SU-DHL-6 (cell line): ENCODE measurements around the gene NCKAP5.

Experiments
- H2AFZ ChIP-seq: fragments of 200-600 bp; sonication (generic); 2 replicates; pipeline ENCODE4 v1.6.1; 2014; ENCODE audit warnings: low read depth, mild to moderate bottlenecking, moderate library complexity, mixed read lengths, antibody characterized with exemption, low read length; ENCODE audit not compliant: severe bottlenecking
- H3F3A ChIP-seq: fragments of 200-600 bp; shearing (Covaris generic); 2 replicates; pipeline ENCODE4 v1.6.0; 2016; ENCODE audit warnings: antibody characterized with exemption, mild to moderate bottlenecking; ENCODE audit not compliant: insufficient read depth
- H3K27ac ChIP-seq: fragments of 200-600 bp; sonication (generic); 2 replicates; pipeline ENCODE4 v1.5.1; 2016; ENCODE audit warnings: low read depth, mild to moderate bottlenecking, low read length, moderate library complexity, mixed read lengths
- H3K27me3 ChIP-seq: fragments of 200-600 bp; sonication (generic), shearing (Covaris generic); 2 replicates; pipeline ENCODE4 v1.6.0; 2014; ENCODE audit warnings: mild to moderate bottlenecking, low read length
- H3K36me3 ChIP-seq: fragments of 200-600 bp; sonication (generic); 2 replicates; pipeline ENCODE4 v1.6.1; 2014; ENCODE audit warnings: mild to moderate bottlenecking, low read length, mixed read lengths
- H3K4me2 ChIP-seq: fragments of 300-600, 200-600 bp; shearing (Covaris generic), sonication (generic); 2 replicates; pipeline ENCODE4 v1.6.0; 2014; ENCODE audit warnings: low read length, low read depth, mild to moderate bottlenecking; ENCODE audit not compliant: poor library complexity, severe bottlenecking
- H3K4me3 ChIP-seq: fragments of 200-600 bp; sonication (generic); 2 replicates; pipeline ENCODE4 v1.5.1; 2014; ENCODE audit warnings: antibody characterized with exemption, low read length, mild to moderate bottlenecking, mixed read lengths; ENCODE audit not compliant: insufficient read depth, poor library complexity, severe bottlenecking
- H3K79me2 ChIP-seq: fragments of 200-600 bp; sonication (generic); 2 replicates; pipeline ENCODE4 v1.6.1; 2014; ENCODE audit warnings: mild to moderate bottlenecking, low read length, moderate library complexity; ENCODE audit not compliant: insufficient read depth
- H3K9ac ChIP-seq: fragments of 200-600 bp; sonication (generic); 2 replicates; pipeline ENCODE4 v1.7.0; 2014; ENCODE audit warnings: mild to moderate bottlenecking, low read length
- H3K9me2 ChIP-seq: fragments of 200-600 bp; sonication (generic); replicated peaks from 2 replicates; pipeline ENCODE4 v1.6.1; 2014; ENCODE audit warnings: low read length; ENCODE audit not compliant: insufficient read depth
- H3K9me3 ChIP-seq: fragments of 200-600 bp; sonication (generic); 2 replicates; pipeline ENCODE4 v1.6.1; 2014; ENCODE audit warnings: low read length, mixed read lengths; ENCODE audit not compliant: insufficient read depth
- H4K20me1 ChIP-seq: fragments of 200-600 bp; sonication (generic); 2 replicates; pipeline ENCODE4 v1.6.1; 2014; ENCODE audit warnings: low read depth, mild to moderate bottlenecking, antibody characterized with exemption, low read length, moderate library complexity, mixed read lengths
- CTCF ChIP-seq: fragments of 200-600 bp; sonication (generic); IDR thresholded peaks from one replicate; pipeline ENCODE4 v1.5.1; 2017; ENCODE audit warnings: antibody characterized with exemption, mild to moderate bottlenecking, low read length, moderate library complexity; ENCODE audit not compliant: insufficient read depth, poor library complexity, severe bottlenecking
- EZH2phosphoT487 ChIP-seq: fragments of 200-600 bp; sonication (generic), shearing (Covaris generic); conservative IDR thresholded peaks from 2 replicates; pipeline ENCODE4 v1.6.1; 2018; ENCODE audit warnings: mild to moderate bottlenecking, antibody characterized with exemption, low read length, moderate library complexity, mixed read lengths

Gene NCKAP5

GRCh38 chr2:133334923-133335322 is 233.3 kb downstream of the NCKAP5 start:
- no peak overlapping the region for H2AFZ ChIP-seq
- H3K27me3 ChIP-seq: no peaks in the 10 kb centered on the region
- H3K36me3 ChIP-seq: no peaks in the 10 kb centered on the region
- H4K20me1 ChIP-seq: no peaks in the 10 kb centered on the region
- H3K9me3 ChIP-seq: no peaks in the 10 kb centered on the region
- TF ChIP-seq EZH2phosphoT487 (no peak), CTCF (no peak)
- no peak overlapping the region for H3K9ac ChIP-seq
- H3F3A ChIP-seq: no peaks in the 10 kb centered on the region
- no peaks in the 10 kb centered on the region for H3K79me2 ChIP-seq
- H3K9me2 ChIP-seq: no peaks in the 10 kb centered on the region
- no peak overlapping the region for H3K27ac ChIP-seq
- H3K4me2 ChIP-seq: no peak overlapping the region
- no peak overlapping the region for H3K4me3 ChIP-seq

GRCh38 chr2:133333181-133333580 is 235.1 kb downstream of the NCKAP5 start:
- H4K20me1 ChIP-seq: no peaks in the 10 kb centered on the region
- H3K27me3 ChIP-seq: no peaks in the 10 kb centered on the region
- no peaks in the 10 kb centered on the region for H3K9me2 ChIP-seq
- H3F3A ChIP-seq: no peaks in the 10 kb centered on the region
- H3K9me3 ChIP-seq: no peaks in the 10 kb centered on the region
- no peak for TF ChIP-seq CTCF
- TF ChIP-seq EZH2phosphoT487: no peak
- H3K79me2 ChIP-seq: no peaks in the 10 kb centered on the region
- no peaks in the 10 kb centered on the region for H3K36me3 ChIP-seq
- no peak overlapping the region for H3K4me3 ChIP-seq
- H3K9ac ChIP-seq: no peak overlapping the region
- no peak overlapping the region for H3K4me2 ChIP-seq
- H2AFZ ChIP-seq: no peak overlapping the region
- no peak overlapping the region for H3K27ac ChIP-seq

GRCh38 chr2:133331436-133331835 is 236.8 kb downstream of the NCKAP5 start:
- Histone ChIP-seq H3K9ac (no peak overlapping the region), H3K4me3 (no peak overlapping the region), H2AFZ (no peak overlapping the region)

More at GRCh38 chr2:133331436-133331835, 236.8 kb downstream of the NCKAP5 start:
- TF ChIP-seq CTCF (no peak), EZH2phosphoT487 (no peak)
- Histone ChIP-seq H3K27me3 (no peaks in the 10 kb centered on the region), H3K36me3 (no peaks in the 10 kb centered on the region), H3K4me2 (no peak overlapping the region), H3K9me2 (no peaks in the 10 kb centered on the region), H3F3A (no peaks in the 10 kb centered on the region), H4K20me1 (no peaks in the 10 kb centered on the region), H3K79me2 (no peaks in the 10 kb centered on the region), H3K9me3 (no peaks in the 10 kb centered on the region), H3K27ac (no peak overlapping the region)
